ENCODE results near the gene MRPS9. TPM values are rescaled to one million over a fixed set of nuclear protein-coding genes. Genes with fewer than 3 reads are reported as not detected.

Gene MRPS9
- total and polyA plus RNA-seq, 9 of the 15 experiments (the other 6 are each of a cell fraction or from before 2014, with no cell fraction given), result 46.2 to 143 (median 65.6) TPM

GRCh38 chr2:105141099-105141614 is 103.3 kb downstream of the MRPS9 start:
- no peak overlapping the region for H3K4me2 ChIP-seq (ENCODE audit: insufficient read depth, low read length)
- FAIRE-seq (no peak), DNase-seq (ENCODE audit: extremely low read depth in 1 of 4, low spot score in 3 of 4) (no peak), ATAC-seq (no peak; the same call in 1 of the 3 replicates)
- H3K4me1 ChIP-seq (replicated peaks in 1 of 2; ENCODE audit: control insufficient read depth in 2 of 2, insufficient read depth in 2 of 2, low read length in 2 of 2), result peaks cover 0 to 6% of the 10 kb centered on the region in 2 experiments; a peak in 1 of 5 replicates
- H3K36me3 ChIP-seq (ENCODE audit: control insufficient read depth, insufficient read depth, low read length), result no peaks in the 10 kb centered on the region
- CTCF ChIA-PET (ENCODE audit: low intra/inter-chr PET ratio), result no interaction called here
- H3K4me3 ChIP-seq, result no peak overlapping the region
- no peak overlapping the region for H2AFZ ChIP-seq (ENCODE audit: low read depth, low read length)
- no peaks in the 10 kb centered on the region for H4K20me1 ChIP-seq (replicated peaks; ENCODE audit: control insufficient read depth, insufficient read depth, low read length)
- 0% methylated on average over 4 of the region's 4 CpGs for WGBS (ENCODE audit: insufficient coverage, low coverage, missing lambda C conversion rate)
- no peaks in the 10 kb centered on the region for H3K9me3 ChIP-seq (replicated peaks; ENCODE audit: control insufficient read depth, insufficient read depth, low read depth, low read length)
- in situ Hi-C loops (cut with MboI), result no loop called here
- H3K27me3 ChIP-seq (ENCODE audit: control insufficient read depth in 2 of 2, insufficient read depth in 2 of 2, low read length in 2 of 2), result peaks cover 38 to 39% of the 10 kb centered on the region in 2 experiments; a peak in 4 of 5 replicates
- H3K27ac ChIP-seq (ENCODE audit: extremely low read depth, low read depth, low read length), result no peak overlapping the region
- TF ChIP-seq PRDM10 (IDR thresholded peaks at IDR 0.05; ENCODE audit: partially characterized antibody) (no peak), SPI1 (IDR thresholded peaks at IDR 0.05; ENCODE audit: borderline replicate concordance, low read depth, low read length) (peak; percentile 76; the same call in 1 of the 2 replicates), ZNF75A (CRISPR knock-in tag; IDR thresholded peaks at IDR 0.05) (no peak), FOXM1 (IDR thresholded peaks at IDR 0.05; ENCODE audit: low read depth) (no peak), FOXM1 (CRISPR knock-in tag; IDR thresholded peaks at IDR 0.05; ENCODE audit: low read depth) (no peak), ZNF639 (CRISPR knock-in tag; conservative IDR thresholded peaks at IDR 0.05 in 1 of 2, IDR thresholded peaks at IDR 0.05 in 1 of 2) (no peak), HMG20A (CRISPR knock-in tag; conservative IDR thresholded peaks at IDR 0.05) (no peak), DACH1 (IDR thresholded peaks at IDR 0.05; ENCODE audit: partially characterized antibody) (no peak)
- H3K9ac ChIP-seq (ENCODE audit: insufficient read depth in 1 of 2, low read depth in 2 of 2, low read length in 2 of 2), result no peak overlapping the region
- H3K9me1 ChIP-seq (ENCODE audit: control insufficient read depth, insufficient read depth, low read length), result peaks cover 3% of the 10 kb centered on the region
- BruUV-seq (replicated peaks), result no TSS peak
- intact Hi-C loops (cut with micrococcal nuclease), result no loop called here
- POLR2A ChIA-PET, result no interaction called here
- no peaks in the 10 kb centered on the region for H3K79me2 ChIP-seq (ENCODE audit: control insufficient read depth, insufficient read depth, low read length)

Data from K562 (cell line).